Uterus (tissue), 2 donors: ENCODE results near the gene TGFBI.

Experiments
- POLR2A ChIP-seq, 2 donors: fragments of 450-650 bp; IDR thresholded peaks; one replicate each; pipeline ENCODE4 v1.6.1; 2016; ENCODE audit warnings: antibody characterized with exemption in 2 of 2, mild to moderate bottlenecking in 1 of 2, moderate library complexity in 1 of 2
- TF ChIP-seq, protein P1 (sequence below), 4 experiments: fragments of 200-600 bp in 2 of 4; fragments of 450-650 bp in 2 of 4; sonication (generic) in 2 of 4; IDR thresholded peaks; one replicate each; pipeline ENCODE4 v1.5.1; 2016 to 2019; ENCODE audit warnings: antibody characterized with exemption in 4 of 4, mild to moderate bottlenecking in 2 of 4, moderate library complexity in 1 of 4

DNA sequence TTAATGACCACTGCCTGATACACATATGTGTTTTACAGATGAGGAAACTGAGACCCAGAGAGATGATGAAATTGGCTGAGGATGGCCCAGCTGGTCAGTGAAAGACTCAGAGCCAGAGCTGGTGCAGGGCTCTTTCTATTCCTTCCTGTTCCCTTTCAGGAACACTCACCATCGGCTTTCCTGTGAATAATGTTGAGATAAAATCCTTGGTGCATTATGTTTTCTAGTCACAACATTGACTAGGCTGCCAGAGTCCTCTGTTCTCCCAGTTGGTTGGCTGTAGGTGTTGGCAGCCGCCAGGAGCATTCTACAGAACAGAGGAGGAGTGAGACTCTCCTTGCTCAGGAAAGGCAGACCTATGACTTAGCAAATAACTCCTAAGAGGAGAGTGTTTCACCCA, 14.8 kb downstream of the TGFBI start:
- TF ChIP-seq, protein P1, sequence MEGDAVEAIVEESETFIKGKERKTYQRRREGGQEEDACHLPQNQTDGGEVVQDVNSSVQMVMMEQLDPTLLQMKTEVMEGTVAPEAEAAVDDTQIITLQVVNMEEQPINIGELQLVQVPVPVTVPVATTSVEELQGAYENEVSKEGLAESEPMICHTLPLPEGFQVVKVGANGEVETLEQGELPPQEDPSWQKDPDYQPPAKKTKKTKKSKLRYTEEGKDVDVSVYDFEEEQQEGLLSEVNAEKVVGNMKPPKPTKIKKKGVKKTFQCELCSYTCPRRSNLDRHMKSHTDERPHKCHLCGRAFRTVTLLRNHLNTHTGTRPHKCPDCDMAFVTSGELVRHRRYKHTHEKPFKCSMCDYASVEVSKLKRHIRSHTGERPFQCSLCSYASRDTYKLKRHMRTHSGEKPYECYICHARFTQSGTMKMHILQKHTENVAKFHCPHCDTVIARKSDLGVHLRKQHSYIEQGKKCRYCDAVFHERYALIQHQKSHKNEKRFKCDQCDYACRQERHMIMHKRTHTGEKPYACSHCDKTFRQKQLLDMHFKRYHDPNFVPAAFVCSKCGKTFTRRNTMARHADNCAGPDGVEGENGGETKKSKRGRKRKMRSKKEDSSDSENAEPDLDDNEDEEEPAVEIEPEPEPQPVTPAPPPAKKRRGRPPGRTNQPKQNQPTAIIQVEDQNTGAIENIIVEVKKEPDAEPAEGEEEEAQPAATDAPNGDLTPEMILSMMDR (IDR thresholded peaks at IDR 0.05): no peak
- TF ChIP-seq POLR2A (IDR thresholded peaks at IDR 0.05): no peak
